Glomerular visceral epithelial cell (primary cell): ENCODE measurements around the gene CHCHD6.
"Not testable (repeated sequence)": the region's sequence is repeated elsewhere in the genome, so short reads cannot be mapped to it uniquely, and the experiment has no call there.

ENCODE experiments used
- DNase-seq: peaks from one replicate; pipeline ENCODE4 v3.0.0-alpha.2; 2016; ENCODE audit errors: extremely low spot score

CHCHD6 gene

DNA sequence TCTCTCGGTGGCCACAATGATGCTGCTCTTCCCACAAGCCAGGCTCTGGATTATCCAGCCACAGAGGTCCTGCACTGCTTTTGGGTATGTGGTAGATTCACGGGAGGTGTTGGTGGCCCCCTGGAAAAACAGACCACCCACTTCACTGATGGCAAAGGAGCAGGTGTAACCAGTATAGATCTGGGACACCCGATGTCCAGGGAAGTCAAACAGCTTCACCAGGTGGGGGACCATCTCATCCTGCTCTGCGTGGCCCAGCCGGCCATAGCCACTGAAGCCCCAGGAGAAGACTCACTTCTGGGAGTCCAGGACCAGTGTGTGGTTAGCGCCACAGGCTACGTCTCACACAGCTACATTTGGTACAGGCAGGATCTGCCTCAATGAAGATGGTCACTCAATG lies 62.6 kb downstream of the CHCHD6 start:
- DNase-seq: no peak

DNA sequence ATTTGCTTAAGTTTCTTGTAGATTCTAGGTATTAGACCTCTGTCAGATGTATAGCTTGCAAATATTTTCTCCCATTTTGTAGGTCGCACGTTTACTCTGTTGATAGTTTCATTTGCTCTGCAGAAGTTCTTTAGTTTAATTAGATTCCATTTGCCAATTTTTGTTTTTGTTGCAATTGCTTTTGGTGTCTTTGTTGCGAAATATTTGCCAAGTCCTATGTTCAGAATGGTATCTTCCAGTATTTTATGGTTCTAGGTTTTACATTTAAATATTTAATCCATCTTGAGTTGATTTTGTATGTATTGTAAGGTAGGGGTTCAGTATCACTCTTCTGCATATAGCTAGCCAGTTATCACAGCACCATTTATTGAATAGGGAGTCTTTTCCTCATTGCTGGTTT lies 64.9 kb downstream of the CHCHD6 start:
- no peak for DNase-seq

DNA sequence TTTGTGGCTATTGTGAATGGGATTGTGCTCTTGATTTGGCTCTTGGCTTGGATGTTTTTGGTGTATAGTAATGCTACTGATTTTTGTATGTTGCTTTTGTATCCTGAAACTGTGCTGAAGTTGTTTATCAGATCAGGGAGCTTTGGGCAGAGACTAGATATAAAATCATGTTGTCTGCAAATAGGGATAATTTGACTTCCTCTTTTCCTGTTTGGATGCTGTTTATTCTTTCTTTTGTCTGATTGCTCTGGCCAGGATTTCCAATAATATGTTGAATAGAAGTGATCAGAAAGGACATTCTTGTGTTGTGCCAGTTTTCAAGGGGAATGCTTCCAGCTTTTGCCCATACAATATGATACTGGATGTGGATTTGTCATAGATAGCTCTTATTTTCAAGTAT lies 66.1 kb downstream of the CHCHD6 start:
- no peak for DNase-seq

DNA sequence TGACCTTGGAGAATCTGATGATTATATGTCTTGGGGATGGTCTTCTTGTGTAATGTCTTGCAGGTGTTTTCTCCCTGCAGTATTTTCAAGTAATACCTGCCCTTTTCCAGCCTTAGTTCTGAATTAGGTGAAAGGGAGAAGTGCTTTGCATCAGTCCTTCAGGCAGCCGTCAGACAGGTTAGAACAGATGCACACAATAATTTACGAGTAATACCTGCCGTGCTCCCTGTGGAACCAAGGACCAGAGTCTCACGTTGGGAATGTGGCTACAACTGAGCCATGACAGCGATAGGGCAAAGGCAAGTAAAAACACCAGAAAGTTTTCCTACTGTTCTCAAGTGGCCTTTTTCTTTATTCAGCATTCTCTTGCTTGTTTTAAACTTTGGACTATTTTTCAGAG lies 69.1 kb downstream of the CHCHD6 start:
- DNase-seq: no peak

DNA sequence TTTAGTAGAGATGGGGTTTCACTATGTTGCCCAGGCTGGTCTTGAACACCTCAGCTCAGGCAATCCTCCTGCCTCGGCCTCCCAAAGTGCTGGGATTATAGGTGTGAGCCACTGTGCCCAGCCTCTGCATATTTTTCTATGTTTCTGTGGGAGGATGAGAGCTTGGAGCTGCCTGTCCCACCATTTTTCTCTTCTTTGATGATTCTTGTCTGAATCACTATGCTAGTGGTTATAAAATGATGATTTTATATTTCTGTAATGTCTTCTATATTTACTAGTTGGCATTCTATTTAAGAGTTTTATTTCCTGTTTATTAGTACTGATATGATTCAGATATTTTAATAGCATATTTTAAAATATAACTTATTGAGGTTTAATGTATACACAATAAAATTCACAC lies 69.7 kb downstream of the CHCHD6 start:
- no peak for DNase-seq

DNA sequence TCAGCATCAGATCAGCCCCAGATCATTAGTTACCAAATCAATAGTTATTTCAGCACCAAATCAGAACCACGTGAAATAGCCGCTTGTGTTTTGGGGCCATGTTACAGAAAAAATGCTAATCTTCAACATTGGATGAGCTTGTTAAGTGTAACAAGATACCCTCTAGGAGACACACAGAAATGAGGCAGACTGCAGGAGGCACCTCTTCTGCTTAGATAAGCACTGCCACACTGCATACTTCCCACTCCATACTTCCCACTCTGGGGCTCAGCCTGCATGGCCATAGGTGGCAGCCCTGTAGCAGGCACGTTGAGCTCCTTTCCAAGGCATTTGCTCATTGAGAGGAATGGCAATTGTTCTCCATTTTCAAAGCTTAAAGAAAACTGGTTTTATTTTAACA lies 73.3 kb downstream of the CHCHD6 start:
- DNase-seq: no peak

DNA sequence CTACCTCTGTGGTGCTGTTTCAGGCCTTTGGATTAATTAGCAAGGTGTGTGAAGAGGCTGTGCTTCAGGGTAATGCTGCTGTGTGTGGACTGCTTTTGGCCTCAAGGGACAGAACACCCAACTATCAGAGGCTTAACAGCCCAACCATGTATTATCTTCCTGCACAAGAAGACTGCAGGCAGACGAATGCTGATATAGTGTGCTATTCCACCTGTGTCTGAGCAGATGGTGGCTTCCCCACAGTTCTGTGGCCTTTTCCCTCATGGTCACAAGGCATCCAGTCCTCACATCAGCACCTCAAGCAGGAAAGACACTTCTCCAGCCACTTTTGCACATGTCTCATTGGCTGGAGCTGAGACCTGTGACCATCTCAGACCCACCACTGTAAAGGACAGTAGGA lies 76.6 kb downstream of the CHCHD6 start:
- no peak for DNase-seq

DNA sequence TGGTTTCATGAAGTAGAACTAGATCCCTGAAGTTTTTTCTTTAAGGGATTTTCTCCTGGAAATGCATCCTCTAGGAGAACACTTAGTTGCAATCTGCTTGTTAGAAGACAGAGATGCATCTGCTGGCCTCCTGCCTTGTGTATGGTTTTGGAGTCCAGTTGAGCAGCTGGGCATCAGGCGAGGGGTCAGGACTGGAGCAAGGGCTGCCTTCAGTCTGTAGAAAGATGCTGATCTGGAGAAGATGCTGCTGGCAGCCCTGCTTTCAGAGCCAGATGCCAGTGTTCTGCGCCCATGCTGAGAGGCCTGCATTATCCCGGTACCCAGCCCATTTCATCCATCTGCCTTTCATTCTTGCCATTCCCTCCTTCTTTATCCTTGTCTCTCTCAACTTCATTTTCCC lies 77.4 kb downstream of the CHCHD6 start:
- DNase-seq: no peak

DNA sequence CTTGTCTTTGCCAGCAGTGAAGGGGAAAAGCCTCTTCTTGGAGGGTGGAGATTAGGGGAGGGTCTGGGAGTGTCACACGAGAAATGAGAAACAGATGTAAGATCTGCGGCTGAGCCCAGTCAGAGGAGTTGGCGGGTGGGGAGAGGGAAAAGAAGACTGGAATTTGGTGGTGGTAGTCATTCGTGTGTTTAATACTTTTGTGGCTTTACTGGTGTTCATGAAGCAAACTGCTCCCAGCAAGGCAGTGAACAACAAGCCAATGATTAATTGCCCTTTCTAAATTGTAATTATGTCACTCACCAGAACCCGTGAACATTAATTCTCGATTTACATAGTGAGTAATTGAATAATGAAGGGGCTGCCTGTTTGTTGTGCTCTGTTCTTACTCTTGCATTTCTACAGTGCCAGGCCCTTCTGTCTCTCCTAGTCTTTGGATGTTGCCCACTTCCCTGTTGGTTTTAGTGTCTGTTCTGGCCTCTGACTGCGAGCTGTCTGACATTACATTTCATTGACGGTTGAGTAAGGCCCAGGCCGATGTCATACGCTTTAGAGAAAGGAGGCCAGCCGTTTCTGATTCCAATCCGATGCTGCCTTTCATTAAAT lies 78.0 kb downstream of the CHCHD6 start:
- DNase-seq: peak; percentile 80

DNA sequence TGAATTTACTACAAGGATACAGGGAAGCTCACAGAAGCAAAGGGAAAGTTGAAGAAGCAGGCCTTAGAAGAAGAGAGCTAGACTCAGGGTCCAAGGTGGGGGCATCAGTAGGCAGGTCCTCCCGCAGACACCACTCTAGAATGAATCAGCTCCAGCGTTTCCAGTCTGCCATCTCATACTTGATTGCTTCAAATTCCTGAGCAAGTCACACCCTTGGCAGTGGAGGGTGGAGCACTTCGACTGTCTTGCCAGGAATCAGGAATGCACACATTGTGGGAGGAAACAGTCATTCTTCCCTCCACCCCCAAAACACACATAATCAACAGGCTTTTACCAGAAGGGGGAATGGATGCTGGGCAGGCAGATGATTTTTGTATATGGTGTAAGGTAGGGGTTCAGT lies 78.5 kb downstream of the CHCHD6 start:
- DNase-seq: peak; percentile 88

DNA sequence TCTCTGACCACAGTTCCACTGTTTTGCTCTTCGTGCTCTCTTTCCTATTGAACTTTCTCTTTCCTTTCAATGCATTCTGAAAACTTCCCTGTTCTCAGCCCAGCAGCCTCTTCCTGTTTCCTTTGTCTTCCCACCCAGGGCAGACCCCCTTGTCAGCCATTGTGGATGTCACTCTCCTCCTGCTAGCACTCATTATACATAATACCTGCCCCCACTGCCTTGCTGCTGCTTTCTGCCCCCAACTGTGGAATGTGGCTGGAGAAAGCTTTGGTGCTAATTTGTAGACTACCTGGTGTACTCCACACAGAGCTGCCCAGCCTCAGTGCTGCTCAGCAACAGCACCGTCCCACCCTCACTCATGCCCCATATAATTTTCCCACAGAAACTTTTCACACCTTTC lies 80.2 kb downstream of the CHCHD6 start:
- no peak for DNase-seq

DNA sequence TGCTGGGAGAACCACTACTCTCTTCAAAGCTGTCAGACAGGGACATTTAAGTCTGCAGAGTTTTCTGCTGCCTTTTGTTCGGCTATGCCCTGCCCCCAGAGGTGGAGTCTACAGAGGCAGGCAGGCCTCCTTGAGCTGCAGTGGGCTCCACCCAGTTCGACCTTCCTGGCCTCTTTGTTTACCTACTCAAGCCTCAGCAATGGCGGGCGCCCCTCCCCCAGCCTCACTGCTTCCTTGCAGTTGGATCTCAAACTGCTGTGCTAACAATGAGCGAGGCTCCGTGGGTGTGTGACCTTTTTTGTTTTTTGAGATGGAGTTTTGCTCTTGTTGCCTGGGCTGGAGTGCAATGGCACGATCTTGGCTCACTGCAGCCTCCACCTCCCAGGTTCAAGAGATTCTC lies 87.3 kb downstream of the CHCHD6 start:
- DNase-seq: not testable (repeated sequence)

DNA sequence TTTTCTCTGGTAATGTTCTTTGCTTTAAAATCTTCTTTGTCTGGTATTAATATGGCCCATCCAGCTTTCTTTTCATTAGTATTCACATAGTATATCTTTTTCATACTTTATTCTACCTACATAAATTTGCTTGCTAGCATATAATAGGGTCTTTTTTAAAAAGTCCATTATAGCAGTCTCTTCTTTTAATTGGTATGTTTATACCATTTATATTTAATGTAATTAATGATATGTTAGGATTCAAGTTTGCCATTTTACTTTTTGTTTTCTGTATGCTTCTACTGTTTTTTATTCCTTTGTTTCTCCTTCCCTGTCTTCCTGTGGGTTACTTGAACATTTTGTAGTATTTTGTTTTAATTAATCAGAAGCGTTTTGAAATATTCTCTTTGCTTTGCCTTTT lies 89.0 kb downstream of the CHCHD6 start:
- DNase-seq: no peak

DNA sequence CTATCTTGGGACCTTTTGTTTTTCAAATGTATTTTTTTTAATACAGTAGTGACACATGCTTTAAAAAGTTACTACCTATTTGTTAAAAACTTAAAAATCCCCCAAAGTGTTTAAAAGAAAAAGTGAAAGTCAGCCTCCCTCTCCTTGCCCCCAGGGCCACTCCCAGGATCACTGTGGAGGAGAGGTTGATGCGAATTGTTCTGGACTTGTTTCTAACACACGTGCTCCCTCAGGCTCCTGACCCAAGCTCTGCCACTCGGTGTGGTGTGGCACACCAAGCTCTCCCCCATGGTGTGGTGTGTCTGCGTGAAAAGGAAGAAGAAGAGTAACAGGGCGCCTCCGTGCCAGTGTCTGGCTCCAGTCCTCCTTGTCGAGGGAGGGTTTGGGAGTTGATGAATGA lies 93.5 kb downstream of the CHCHD6 start:
- no peak for DNase-seq

DNA sequence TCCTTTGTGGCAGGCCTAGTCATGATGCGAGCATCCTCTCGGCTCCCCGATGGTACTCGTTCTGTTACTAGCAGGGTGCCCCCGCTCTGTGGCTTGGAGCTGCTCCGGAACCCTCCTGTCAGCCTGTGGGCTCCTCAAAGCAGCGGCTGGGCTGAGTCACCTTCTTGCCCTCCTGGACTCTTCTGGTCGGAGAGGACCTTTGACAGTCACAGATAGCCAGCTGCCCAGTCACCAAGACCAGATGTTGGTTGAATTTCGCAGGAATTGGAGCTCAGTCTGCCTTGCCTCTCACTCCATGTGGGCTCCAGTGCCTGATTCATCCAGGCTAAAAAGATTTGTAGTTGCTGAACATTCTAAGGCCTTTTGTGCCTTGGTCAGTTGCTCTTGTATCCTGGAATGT lies 94.5 kb downstream of the CHCHD6 start:
- no peak for DNase-seq

DNA sequence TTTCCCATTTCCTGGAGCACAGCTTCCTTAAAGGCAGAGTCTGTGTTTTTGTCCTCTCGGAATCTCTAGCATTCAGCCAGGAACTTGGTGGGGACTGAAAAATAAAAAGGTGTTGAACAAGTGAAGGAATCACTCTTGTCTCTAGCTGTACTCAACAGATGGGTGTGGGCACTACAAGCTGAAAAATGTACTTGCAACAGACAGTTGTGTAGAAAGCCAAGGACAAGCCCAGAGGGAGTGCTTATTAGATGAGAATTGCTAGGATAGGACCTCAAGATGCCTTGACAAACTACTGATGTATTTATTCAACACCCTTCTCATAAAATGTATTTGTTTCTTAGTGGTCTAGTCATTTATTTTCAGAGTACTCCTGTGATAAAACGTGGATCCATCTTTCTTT lies 95.1 kb downstream of the CHCHD6 start:
- DNase-seq: no peak

DNA sequence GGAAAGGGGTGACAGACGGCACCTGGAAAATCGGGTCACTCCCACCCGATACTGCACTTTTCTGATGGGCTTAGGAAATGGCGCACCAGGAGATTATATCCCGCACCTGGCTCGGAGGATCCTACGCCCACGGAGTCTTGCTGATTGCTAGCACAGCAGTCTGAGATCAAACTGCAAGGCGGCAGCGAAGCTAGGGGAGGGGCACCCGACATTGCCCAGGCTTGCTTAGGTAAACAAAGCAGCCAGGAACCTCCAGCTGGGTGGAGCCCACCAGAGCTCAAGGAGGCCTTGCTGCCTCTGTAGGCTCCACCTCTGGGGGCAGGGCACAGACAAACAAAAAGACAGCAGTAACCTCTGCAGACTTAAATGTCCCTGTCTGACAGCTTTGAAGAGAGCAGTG lies 97.3 kb downstream of the CHCHD6 start:
- DNase-seq: not testable (repeated sequence)

DNA sequence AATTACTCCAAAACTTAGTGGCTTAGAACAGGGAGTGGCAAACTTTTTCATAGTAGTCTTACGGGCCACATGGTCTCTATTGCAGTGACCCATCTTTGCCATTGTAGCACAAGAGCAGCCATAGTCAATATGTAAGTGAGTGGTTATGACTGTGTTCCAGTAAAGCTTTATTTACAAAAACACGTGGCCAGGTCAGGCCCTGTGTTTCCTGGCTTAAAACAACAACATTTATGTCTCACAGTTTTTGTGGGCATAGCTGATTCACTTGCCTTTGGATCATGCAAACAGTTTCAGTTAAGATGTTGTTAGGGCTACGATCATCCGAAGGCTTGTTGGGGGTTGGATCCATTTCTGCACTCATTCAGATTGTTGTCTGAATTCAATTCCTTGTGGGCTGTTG lies 103.8 kb downstream of the CHCHD6 start:
- no peak for DNase-seq

DNA sequence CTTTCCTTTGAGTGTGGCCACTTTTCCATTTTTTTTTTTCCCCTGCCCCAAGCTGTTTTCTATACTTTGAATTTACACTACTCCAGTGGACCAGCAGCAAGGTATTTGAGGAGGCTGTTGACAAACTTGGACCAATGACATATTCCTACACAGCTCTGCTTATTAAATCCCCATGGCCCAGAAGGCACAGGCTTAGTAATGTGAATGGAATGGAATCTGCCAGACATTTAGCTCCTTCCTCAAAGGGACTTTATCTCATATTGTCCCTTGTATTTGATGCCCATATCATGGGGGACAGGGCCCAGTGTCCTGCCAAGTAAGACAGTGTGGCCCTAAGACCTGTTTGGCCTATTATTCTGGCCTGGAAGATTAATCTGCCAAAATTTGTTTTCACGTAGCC lies 107.5 kb downstream of the CHCHD6 start:
- no peak for DNase-seq

DNA sequence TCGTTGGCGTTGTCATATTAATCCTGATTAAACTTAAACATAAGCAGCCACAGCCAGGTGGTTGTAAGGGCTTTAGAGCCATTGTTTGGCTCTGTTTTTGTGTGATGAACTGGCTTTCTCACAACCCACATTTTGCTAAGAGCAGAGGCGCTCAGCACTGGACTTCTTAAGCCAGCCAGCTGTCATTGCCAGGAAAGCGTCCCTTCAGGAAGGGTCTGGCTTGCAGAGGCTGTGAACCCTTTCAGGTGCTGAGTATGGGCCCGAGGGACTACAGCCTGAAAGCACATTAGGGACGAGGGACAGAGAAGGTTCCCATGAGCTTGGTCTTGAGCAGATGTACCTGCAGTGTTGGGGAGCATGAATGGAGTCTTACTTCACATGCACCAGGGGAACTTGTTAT lies 112.3 kb downstream of the CHCHD6 start:
- DNase-seq: no peak

DNA sequence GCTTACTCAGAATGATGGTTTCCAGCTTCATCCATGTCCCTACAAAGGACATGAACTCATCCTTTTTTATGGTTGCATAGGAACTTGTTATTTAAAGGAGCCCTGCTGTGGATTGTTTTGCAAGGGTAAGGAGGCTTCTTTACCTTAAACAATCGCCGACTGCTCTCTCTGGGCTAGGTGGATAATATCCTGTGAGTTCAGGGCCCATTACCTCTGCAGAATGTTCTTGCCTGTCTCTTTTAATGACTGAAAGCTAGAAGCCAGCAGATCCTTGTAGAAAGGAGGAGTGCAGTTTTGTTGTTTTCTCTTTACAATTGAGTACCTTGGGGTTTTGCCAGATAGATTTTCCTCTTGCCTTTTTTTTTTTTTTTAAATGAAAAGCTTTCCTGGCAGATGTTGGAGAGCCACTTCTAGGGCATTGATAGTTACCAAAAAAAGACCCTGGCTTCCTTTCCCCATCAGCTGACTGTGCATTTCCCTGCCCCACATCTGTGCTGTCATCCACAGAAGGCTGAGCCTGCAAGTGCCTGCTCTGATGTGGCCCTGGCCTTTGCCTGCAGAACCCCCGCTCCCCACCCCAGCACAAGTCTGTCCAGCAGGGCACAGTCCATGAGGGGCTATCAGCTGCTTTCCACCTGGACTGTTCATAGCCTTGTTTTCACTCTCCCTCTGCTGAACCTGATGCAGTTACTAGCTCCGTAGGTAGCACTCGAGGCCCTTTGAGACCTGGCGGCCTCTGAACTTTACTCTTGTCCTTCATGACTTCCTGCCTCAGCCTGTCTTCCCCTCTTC lies 113.1 kb downstream of the CHCHD6 start:
- DNase-seq: no peak

DNA sequence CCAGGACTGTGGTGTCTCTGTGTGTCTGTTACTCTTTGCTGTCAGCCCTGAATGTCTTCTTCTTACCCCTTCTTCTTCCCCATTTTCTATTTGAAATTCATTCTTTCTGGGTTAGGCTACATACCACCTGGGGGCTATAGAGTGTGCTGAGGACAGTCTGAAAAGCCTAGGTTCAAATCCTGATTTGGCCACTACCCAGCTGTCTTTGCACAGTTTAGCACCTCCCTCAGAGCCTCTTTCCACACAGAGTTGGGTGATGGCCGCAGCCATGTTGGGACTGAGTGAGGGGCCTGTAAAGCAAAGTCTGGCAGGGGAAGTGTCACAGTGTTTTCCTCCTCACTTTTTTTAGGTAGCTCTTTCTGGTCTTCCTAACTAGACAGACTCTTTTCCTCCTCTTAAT lies 113.7 kb downstream of the CHCHD6 start:
- DNase-seq: no peak

DNA sequence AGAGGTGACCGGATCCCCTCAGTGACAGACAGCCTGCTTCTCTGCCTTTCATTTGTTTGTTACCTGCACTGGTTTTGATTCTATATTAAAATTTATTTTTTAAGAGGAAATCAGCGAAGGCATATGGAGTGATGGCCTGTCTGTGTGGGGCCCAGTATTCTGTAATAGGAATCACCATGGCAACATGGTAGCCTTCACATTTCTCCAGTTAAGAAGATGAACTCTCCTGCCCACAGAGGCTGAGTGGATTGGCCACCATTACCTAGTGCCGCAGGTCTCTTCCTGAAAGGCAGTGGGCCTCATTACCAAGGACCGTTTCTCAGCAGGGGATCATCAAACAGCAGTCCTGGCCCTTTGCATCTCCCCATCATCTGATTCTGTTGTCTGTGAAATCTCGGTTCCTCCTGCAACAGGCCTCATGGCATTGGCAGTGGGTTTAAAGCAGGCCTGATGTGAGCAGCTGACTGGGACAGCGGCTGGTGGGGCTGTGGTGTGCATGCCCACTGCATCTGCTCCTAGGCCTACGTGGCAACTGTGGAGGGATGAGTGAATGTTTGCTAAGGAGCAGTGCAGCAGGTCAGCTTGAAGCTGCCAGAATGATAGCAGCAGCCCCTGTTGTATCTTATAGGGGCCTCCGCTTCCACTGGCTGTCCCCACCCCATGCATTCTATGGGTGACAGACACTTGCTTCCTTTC lies 114.5 kb downstream of the CHCHD6 start:
- no peak for DNase-seq
